Testis (tissue), 3 donors: ENCODE measurements around the gene NUCB2. TPM values are rescaled to one million over a fixed set of nuclear protein-coding genes. Genes with fewer than 3 reads are reported as not detected.
A peak's percentile ranks its signal among the peaks of the same experiment; 100 is the strongest.

Experiments
- DNase-seq: peaks from one replicate; pipeline ENCODE4 v3.0.0-alpha.2; 2019
- H3K27ac ChIP-seq, 2 donors: fragments of 200-600 bp; sonication (generic); one replicate each; pipeline ENCODE4 v1.5.1; 2019
- H3K27me3 ChIP-seq: fragments of 200-600 bp; sonication (generic); one replicate; pipeline ENCODE4 v1.5.1; 2019
- H3K36me3 ChIP-seq: fragments of 200-600 bp; sonication (generic); one replicate; pipeline ENCODE4 v1.5.1; 2017; ENCODE audit warnings: low read depth; ENCODE audit errors: missing control alignments
- H3K4me1 ChIP-seq: fragments of 200-600 bp; sonication (generic); one replicate; pipeline ENCODE4 v1.5.1; 2019
- H3K4me3 ChIP-seq, 2 donors: fragments of 200-600 bp; sonication (generic); one replicate each; pipeline ENCODE4 v1.5.1; 2017 to 2019
- H3K9me3 ChIP-seq: fragments of 200-600 bp; sonication (generic); one replicate; pipeline ENCODE4 v1.5.1; 2017
- CTCF ChIP-seq, 3 experiments: fragments of 450-650 bp in 2 of 3; fragments of 200-600 bp in 1 of 3; sonication (generic) in 1 of 3; IDR thresholded peaks; one replicate each; pipeline ENCODE4 v1.5.1; 2016 to 2019; ENCODE audit warnings: antibody characterized with exemption in 3 of 3, mild to moderate bottlenecking in 2 of 3, moderate library complexity in 1 of 3
- POLR2A ChIP-seq: fragments of 450-650 bp; IDR thresholded peaks from one replicate; pipeline ENCODE4 v1.6.1; 2017; ENCODE audit warnings: antibody characterized with exemption, mild to moderate bottlenecking, moderate library complexity
- WGBS, 2 donors: methylation state at CpG; one replicate each; pipeline ENCODE4 v1.1.5; 2018; 5-methylcytosine and 5-hydroxymethylcytosine counted together
- intact Hi-C: fragments of 100-400 bp; cut with DNase I; formaldehyde crosslinking; loops from one replicate; pipeline ENCODE4 v1.15.1; 2023; ENCODE audit warnings: low total_unique reads
- polyA plus RNA-seq: library from polyadenylated mRNA; stranded (reverse); fragments of 350-450 nt; fragmentation: Illumina TruSeq; extraction: RNeasy Lipid Tissue Mini Kit (QIAGEN cat#74804); gene quantifications from one replicate; pipeline ENCODE4 v1.2.3, GENCODE V29; 2014; ENCODE audit warnings: low read depth, low replicate concordance; ENCODE audit not compliant: insufficient read depth
- total RNA-seq, 2 donors: library from RNA; depleted of rRNA; stranded (reverse); fragments of >200 nt; gene quantifications; one replicate each; pipeline ENCODE4 v1.2.3, GENCODE V29; 2016

The NUCB2 gene
- total and polyA plus RNA-seq, 3 donors from 2014 or later, result 86.1 to 186 (median 138) TPM

- intact Hi-C loops, result no loop called here
- DNase-seq, result no peak
- 70 to 88% methylated on average over 7 of the region's 7 CpGs for WGBS, 2 donors
- H3K36me3 ChIP-seq, result no peaks in the 10 kb centered on the region
- peaks cover 4% of the 10 kb centered on the region for H3K4me1 ChIP-seq
- no peaks in the 10 kb centered on the region for H3K27me3 ChIP-seq
- TF ChIP-seq POLR2A (no peak), CTCF (IDR thresholded peaks at IDR 0.05) (no peak)
- H3K4me3 ChIP-seq, result no peak overlapping the region
- H3K9me3 ChIP-seq, result no peaks in the 10 kb centered on the region
- H3K27ac ChIP-seq, result no peak overlapping the region
These were observed 74.1 kb downstream of the NUCB2 start for GRCh38 chr11:17350455-17351171.

- TF ChIP-seq POLR2A (no peak), CTCF (IDR thresholded peaks at IDR 0.05) (peak in 1 of 3 experiments; percentile 20)
- H3K9me3 ChIP-seq, result no peaks in the 10 kb centered on the region
- peak overlapping the region in 1 of 2 donors; percentile 76 for H3K4me3 ChIP-seq
- peaks cover 4% of the 10 kb centered on the region for H3K4me1 ChIP-seq
- no peaks in the 10 kb centered on the region for H3K36me3 ChIP-seq
- no peaks in the 10 kb centered on the region for H3K27me3 ChIP-seq
- intact Hi-C loops, result no loop called here
- no peak overlapping the region for H3K27ac ChIP-seq
- whole genome bisulfite sequencing, 2 donors, result 23 to 26% methylated on average over 12 of the region's 12 CpGs
- DNase-seq, result no peak
These were observed 74.6 kb downstream of the NUCB2 start for GRCh38 chr11:17351172-17351509.

GRCh38 chr11:17351510-17352176 lies 75.1 kb downstream of the NUCB2 start, which contains the start of gene NCR3LG1:
Gene NCR3LG1, plus strand, starts transcription at chr11:17351800. Its CDS starts 170 bp downstream, at chr11:17351970.
- intact Hi-C loops, result no loop called here
- no peak for TF ChIP-seq POLR2A
- TF ChIP-seq CTCF (IDR thresholded peaks at IDR 0.05), result no peak

GRCh38 chr11:17352950-17353820 lies 76.6 kb downstream of the NUCB2 start:
- no peaks in the 10 kb centered on the region for H3K9me3 ChIP-seq
- 0% methylated on average over 37 to 68 of the region's 69 CpGs for WGBS, 2 donors
- TF ChIP-seq CTCF (IDR thresholded peaks at IDR 0.05), result no peak
- TF ChIP-seq POLR2A, result no peak
- H3K4me1 ChIP-seq, result peaks cover 4% of the 10 kb centered on the region
- peak overlapping the region; percentile 46 to 82 for H3K27ac ChIP-seq
- peak overlapping the region; percentile 71 to 76 for H3K4me3 ChIP-seq
- no peaks in the 10 kb centered on the region for H3K36me3 ChIP-seq
- intact Hi-C loops, result no loop called here
- H3K27me3 ChIP-seq, result no peaks in the 10 kb centered on the region
- DNase-seq, result peak; percentile 85

More at GRCh38 chr11:17351510-17352176, 75.1 kb downstream of the NUCB2 start, which contains the start of gene NCR3LG1:
- Histone ChIP-seq H3K27me3 (no peaks in the 10 kb centered on the region), H3K4me1 (peaks cover 4% of the 10 kb centered on the region), H3K4me3 (peak within 1 kb of the TSS; percentile 71 to 76), H3K36me3 (no peaks in the 10 kb centered on the region), H3K27ac (peak within 1 kb of the TSS; percentile 34 to 82), H3K9me3 (no peaks in the 10 kb centered on the region)
- 2 to 5% methylated on average over 50 to 59 of the region's 61 CpGs for WGBS, 2 donors
- peak; percentile 66 for DNase-seq
